Liver (tissue), 9 donors: ENCODE measurements around the gene WSCD2. TPM values are rescaled to one million over a fixed set of nuclear protein-coding genes. Genes with fewer than 3 reads are reported as not detected.

Experiments
- DNase-seq: peaks from one replicate; pipeline ENCODE4 v3.0.0-alpha.2; 2017; ENCODE audit warnings: low spot score
- H3K27ac ChIP-seq, 2 donors: one replicate each; pipeline ENCODE4 v1.7.0; 2013; ENCODE audit warnings: inconsistent platforms in 2 of 2, low read length in 2 of 2, control low read depth in 1 of 2, low read depth in 1 of 2, mild to moderate bottlenecking in 1 of 2
- H3K27me3 ChIP-seq, 4 donors: one replicate each; pipeline versions ENCODE4 v1.6.1 to v1.7.0; 2013; ENCODE audit warnings: low read length in 3 of 4, inconsistent platforms in 1 of 4, mild to moderate bottlenecking in 1 of 4, moderate library complexity in 1 of 4; ENCODE audit not compliant: control insufficient read depth in 4 of 4, insufficient read depth in 4 of 4
- H3K36me3 ChIP-seq, 4 donors: one replicate each; pipeline versions ENCODE4 v1.6.1 to v1.7.0; 2013; ENCODE audit warnings: low read length in 3 of 4, mild to moderate bottlenecking in 3 of 4, low read depth in 1 of 4, moderate library complexity in 1 of 4; ENCODE audit not compliant: control insufficient read depth in 4 of 4, insufficient read depth in 3 of 4
- H3K4me1 ChIP-seq, 4 donors: one replicate each; pipeline versions ENCODE4 v1.6.1 to v1.7.0; 2013; ENCODE audit warnings: low read length in 3 of 4, mild to moderate bottlenecking in 3 of 4, moderate library complexity in 1 of 4; ENCODE audit not compliant: control insufficient read depth in 4 of 4, insufficient read depth in 4 of 4
- H3K4me3 ChIP-seq, 3 donors: one replicate each; pipeline versions ENCODE4 v1.6.1 to v1.7.0; 2013; ENCODE audit warnings: low read length in 3 of 3, control low read depth in 1 of 3, low read depth in 1 of 3, mild to moderate bottlenecking in 1 of 3
- H3K9ac ChIP-seq, 2 donors: one replicate each; pipeline ENCODE4 v1.7.0; 2013; ENCODE audit warnings: low read length in 2 of 2, mild to moderate bottlenecking in 2 of 2, moderate library complexity in 2 of 2, control low read depth in 1 of 2, low read depth in 1 of 2
- H3K9me3 ChIP-seq, 4 donors: one replicate each; pipeline versions ENCODE4 v1.6.1 to v1.7.0; 2013; ENCODE audit warnings: low read length in 3 of 4; ENCODE audit not compliant: control insufficient read depth in 4 of 4
- EGR1 ChIP-seq, 2 donors: IDR thresholded peaks; 2 replicates each; pipeline ENCODE4 v1.6.1; 2016 to 2018; ENCODE audit warnings: antibody characterized with exemption in 2 of 2, low read depth in 2 of 2
- FOXA1 ChIP-seq: IDR thresholded peaks from 2 replicates; pipeline ENCODE4 v1.6.1; 2016; ENCODE audit warnings: antibody characterized with exemption
- FOXA2 ChIP-seq: IDR thresholded peaks from 2 replicates; pipeline ENCODE4 v1.6.1; 2016; ENCODE audit warnings: antibody characterized with exemption
- GABPA ChIP-seq, 2 donors: IDR thresholded peaks in 1 of 2; conservative IDR thresholded peaks in 1 of 2; 2 replicates each; pipeline ENCODE4 v1.6.1; 2016; ENCODE audit warnings: antibody characterized with exemption in 2 of 2, mild to moderate bottlenecking in 1 of 2, moderate library complexity in 1 of 2
- HNF4A ChIP-seq, 2 donors: conservative IDR thresholded peaks; 2 replicates each; pipeline ENCODE4 v1.6.1; 2016; ENCODE audit warnings: antibody characterized with exemption in 2 of 2, mild to moderate bottlenecking in 2 of 2
- HNF4G ChIP-seq: IDR thresholded peaks from 2 replicates; pipeline ENCODE4 v1.6.1; 2016; ENCODE audit warnings: antibody characterized with exemption
- JUND ChIP-seq, 2 donors: IDR thresholded peaks; 2 replicates each; pipeline ENCODE4 v1.6.1; 2016; ENCODE audit warnings: antibody characterized with exemption in 2 of 2
- NR2F2 ChIP-seq: IDR thresholded peaks from 2 replicates; pipeline ENCODE4 v1.6.1; 2016; ENCODE audit warnings: antibody characterized with exemption
- RAD21 ChIP-seq, 2 donors: IDR thresholded peaks; 2 replicates each; pipeline ENCODE4 v1.6.1; 2016; ENCODE audit warnings: antibody characterized with exemption in 2 of 2, mild to moderate bottlenecking in 2 of 2
- RXRA ChIP-seq, 2 donors: IDR thresholded peaks; 2 replicates each; pipeline ENCODE4 v1.6.1; 2017 to 2018; ENCODE audit warnings: antibody characterized with exemption in 2 of 2, mild to moderate bottlenecking in 1 of 2
- SP1 ChIP-seq: IDR thresholded peaks from 2 replicates; pipeline ENCODE4 v1.6.1; 2018; ENCODE audit warnings: antibody characterized with exemption, mild to moderate bottlenecking
- TAF1 ChIP-seq: conservative IDR thresholded peaks from 2 replicates; pipeline ENCODE4 v1.6.1; 2016; ENCODE audit warnings: antibody characterized with exemption, mild to moderate bottlenecking
- YY1 ChIP-seq: IDR thresholded peaks from 2 replicates; pipeline ENCODE4 v1.6.1; 2016; ENCODE audit warnings: antibody characterized with exemption, mild to moderate bottlenecking
- WGBS: extraction: QIAGEN DNeasy Blood & Tissue Kit; methylation state at CpG from one replicate; pipeline ENCODE4 v1.1.7; 2013; 5-methylcytosine and 5-hydroxymethylcytosine counted together
- polyA plus RNA-seq, 2 donors: library from polyadenylated mRNA; stranded (reverse) in 1 of 2; unstranded in 1 of 2; fragments of 200-250 nt in 1 of 2; fragments of >200 nt in 1 of 2; fragmentation: Nextera tagmentation in 1 of 2; extraction: Ambion mirVana in 1 of 2; gene quantifications; one replicate each; pipeline versions ENCODE4 v1.2.1 to v1.2.3, GENCODE V29; 2013 to 2015
- total RNA-seq, 2 donors: library from RNA; depleted of rRNA; stranded (reverse); fragments of >200 nt; gene quantifications; one replicate each; pipeline ENCODE4 v1.2.3, GENCODE V29; 2014
- TF ChIP-seq, protein P1 (sequence below): IDR thresholded peaks from 2 replicates; pipeline ENCODE4 v1.6.1; 2016; ENCODE audit warnings: antibody characterized with exemption, mild to moderate bottlenecking
- TF ChIP-seq, protein P2 (sequence below): IDR thresholded peaks from 2 replicates; pipeline ENCODE4 v1.6.1; 2016; ENCODE audit warnings: antibody characterized with exemption
- TF ChIP-seq, protein P3 (sequence below): IDR thresholded peaks from 2 replicates; pipeline ENCODE4 v1.6.1; 2016; ENCODE audit warnings: antibody characterized with exemption
- TF ChIP-seq, protein P4 (sequence below): fragments of 150-350 bp; IDR thresholded peaks from 2 replicates; pipeline ENCODE4 v1.5.1; 2017; ENCODE audit warnings: improper control_type of control experiment, low read depth, low read length; ENCODE audit not compliant: missing input control
- donor health status: healthy.
- donor health status: healthy.
- donor health status: healthy.
- donor health status: healthy.
- donor health status: healthy.

The WSCD2 gene
- total and polyA plus RNA-seq, 4 donors: under 0.01 to 0.09 (median 0.05) TPM; not detected in 1

DNA sequence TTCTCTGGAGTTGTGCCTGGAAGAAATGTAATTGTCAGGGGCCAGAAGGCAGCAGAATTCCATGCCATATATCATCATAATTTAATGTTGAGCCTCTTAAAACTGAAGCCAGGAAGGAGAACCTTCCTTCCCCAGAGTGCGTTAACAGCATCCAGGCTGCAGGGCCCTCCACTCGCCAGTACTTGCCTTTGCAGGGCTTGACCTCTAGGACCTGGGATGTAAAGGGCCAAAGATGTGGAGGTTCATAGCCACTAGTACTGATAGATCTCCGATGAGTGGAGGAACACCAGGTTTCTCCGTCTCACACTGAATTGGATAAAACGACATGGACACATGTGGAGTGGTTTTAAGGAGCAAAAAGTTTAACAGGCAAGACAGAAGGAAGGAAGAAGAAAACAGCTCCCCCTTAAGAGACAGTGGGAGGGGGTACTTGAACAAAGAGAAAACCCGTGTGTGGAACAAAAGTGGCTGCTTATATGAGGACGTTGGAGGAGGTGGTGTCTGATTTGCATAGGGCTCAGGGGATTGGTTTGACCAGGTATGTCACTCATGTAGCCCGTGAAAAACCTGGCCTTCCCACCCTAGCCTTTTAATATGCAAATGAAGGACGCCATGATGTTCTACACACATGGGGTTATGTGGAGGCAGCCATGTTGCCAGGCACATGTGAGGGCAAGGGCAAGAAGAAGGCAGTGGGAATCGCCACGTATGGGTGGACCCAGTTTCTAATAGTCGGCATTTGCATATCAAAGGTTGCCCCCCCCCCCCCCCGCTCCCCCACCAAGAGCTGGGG, 38.8 kb upstream of the WSCD2 start:
- Histone ChIP-seq H3K27ac (no peak overlapping the region), H3K27me3 (peaks cover 0 to 2% (median 0%) of the 10 kb centered on the region in 4 donors), H3K4me1 (no peaks in the 10 kb centered on the region), H3K9ac (no peak overlapping the region), H3K9me3 (peaks cover 0 to 12% (median 4%) of the 10 kb centered on the region in 4 donors), H3K4me3 (no peak overlapping the region), H3K36me3 (no peaks in the 10 kb centered on the region)
- WGBS: 63% methylated on average over 13 of the region's 13 CpGs
- no peak for DNase-seq
- TF ChIP-seq, protein P1, sequence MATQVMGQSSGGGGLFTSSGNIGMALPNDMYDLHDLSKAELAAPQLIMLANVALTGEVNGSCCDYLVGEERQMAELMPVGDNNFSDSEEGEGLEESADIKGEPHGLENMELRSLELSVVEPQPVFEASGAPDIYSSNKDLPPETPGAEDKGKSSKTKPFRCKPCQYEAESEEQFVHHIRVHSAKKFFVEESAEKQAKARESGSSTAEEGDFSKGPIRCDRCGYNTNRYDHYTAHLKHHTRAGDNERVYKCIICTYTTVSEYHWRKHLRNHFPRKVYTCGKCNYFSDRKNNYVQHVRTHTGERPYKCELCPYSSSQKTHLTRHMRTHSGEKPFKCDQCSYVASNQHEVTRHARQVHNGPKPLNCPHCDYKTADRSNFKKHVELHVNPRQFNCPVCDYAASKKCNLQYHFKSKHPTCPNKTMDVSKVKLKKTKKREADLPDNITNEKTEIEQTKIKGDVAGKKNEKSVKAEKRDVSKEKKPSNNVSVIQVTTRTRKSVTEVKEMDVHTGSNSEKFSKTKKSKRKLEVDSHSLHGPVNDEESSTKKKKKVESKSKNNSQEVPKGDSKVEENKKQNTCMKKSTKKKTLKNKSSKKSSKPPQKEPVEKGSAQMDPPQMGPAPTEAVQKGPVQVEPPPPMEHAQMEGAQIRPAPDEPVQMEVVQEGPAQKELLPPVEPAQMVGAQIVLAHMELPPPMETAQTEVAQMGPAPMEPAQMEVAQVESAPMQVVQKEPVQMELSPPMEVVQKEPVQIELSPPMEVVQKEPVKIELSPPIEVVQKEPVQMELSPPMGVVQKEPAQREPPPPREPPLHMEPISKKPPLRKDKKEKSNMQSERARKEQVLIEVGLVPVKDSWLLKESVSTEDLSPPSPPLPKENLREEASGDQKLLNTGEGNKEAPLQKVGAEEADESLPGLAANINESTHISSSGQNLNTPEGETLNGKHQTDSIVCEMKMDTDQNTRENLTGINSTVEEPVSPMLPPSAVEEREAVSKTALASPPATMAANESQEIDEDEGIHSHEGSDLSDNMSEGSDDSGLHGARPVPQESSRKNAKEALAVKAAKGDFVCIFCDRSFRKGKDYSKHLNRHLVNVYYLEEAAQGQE: no peak
- TF ChIP-seq HNF4A (conservative IDR thresholded peaks at IDR 0.05): no peak
- TF ChIP-seq GABPA (IDR thresholded peaks at IDR 0.05 in 1 of 2, conservative IDR thresholded peaks at IDR 0.05 in 1 of 2): no peak
- no peak for TF ChIP-seq NR2F2
- TF ChIP-seq HNF4G: no peak
- no peak for TF ChIP-seq FOXA2
- no peak for TF ChIP-seq TAF1
- TF ChIP-seq SP1: no peak
- TF ChIP-seq RXRA (IDR thresholded peaks at IDR 0.05): no peak
- TF ChIP-seq, protein P2, sequence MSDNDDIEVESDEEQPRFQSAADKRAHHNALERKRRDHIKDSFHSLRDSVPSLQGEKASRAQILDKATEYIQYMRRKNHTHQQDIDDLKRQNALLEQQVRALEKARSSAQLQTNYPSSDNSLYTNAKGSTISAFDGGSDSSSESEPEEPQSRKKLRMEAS: no peak
- no peak for TF ChIP-seq RAD21 (IDR thresholded peaks at IDR 0.05)
- TF ChIP-seq, protein P3, sequence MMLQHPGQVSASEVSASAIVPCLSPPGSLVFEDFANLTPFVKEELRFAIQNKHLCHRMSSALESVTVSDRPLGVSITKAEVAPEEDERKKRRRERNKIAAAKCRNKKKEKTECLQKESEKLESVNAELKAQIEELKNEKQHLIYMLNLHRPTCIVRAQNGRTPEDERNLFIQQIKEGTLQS: no peak
- no peak for TF ChIP-seq JUND (IDR thresholded peaks at IDR 0.05)
- no peak for TF ChIP-seq FOXA1
- TF ChIP-seq, protein P4, sequence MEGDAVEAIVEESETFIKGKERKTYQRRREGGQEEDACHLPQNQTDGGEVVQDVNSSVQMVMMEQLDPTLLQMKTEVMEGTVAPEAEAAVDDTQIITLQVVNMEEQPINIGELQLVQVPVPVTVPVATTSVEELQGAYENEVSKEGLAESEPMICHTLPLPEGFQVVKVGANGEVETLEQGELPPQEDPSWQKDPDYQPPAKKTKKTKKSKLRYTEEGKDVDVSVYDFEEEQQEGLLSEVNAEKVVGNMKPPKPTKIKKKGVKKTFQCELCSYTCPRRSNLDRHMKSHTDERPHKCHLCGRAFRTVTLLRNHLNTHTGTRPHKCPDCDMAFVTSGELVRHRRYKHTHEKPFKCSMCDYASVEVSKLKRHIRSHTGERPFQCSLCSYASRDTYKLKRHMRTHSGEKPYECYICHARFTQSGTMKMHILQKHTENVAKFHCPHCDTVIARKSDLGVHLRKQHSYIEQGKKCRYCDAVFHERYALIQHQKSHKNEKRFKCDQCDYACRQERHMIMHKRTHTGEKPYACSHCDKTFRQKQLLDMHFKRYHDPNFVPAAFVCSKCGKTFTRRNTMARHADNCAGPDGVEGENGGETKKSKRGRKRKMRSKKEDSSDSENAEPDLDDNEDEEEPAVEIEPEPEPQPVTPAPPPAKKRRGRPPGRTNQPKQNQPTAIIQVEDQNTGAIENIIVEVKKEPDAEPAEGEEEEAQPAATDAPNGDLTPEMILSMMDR: no peak
- no peak for TF ChIP-seq YY1
- TF ChIP-seq EGR1 (IDR thresholded peaks at IDR 0.05; ENCODE audit: low read depth in 2 of 2): no peak
